ENCODE measurements around the gene COL23A1. TPM values are rescaled to one million over a fixed set of nuclear protein-coding genes. Genes with fewer than 3 reads are reported as not detected.
"Not testable (repeated sequence)": the region's sequence is repeated elsewhere in the genome, so short reads cannot be mapped to it uniquely, and the experiment has no call there.

The COL23A1 gene
- total RNA-seq, 1 experiment from 2014 or later = not detected

- intact Hi-C loops (cut with micrococcal nuclease; ENCODE audit: unreplicated experiment) = no loop called here
- Histone ChIP-seq H3K4me3 (ENCODE audit: low read depth, low read length, poor library complexity, severe bottlenecking) (no peak overlapping the region), H3K27me3 (replicated peaks; ENCODE audit: insufficient read depth, low read depth, low read length, poor library complexity) (no peaks in the 10 kb centered on the region), H3K9me3 (ENCODE audit: low read depth, low read length, poor library complexity, severe bottlenecking) (no peaks in the 10 kb centered on the region), H3K36me3 (ENCODE audit: insufficient read depth, low read length, poor library complexity, severe bottlenecking) (peaks cover 9% of the 10 kb centered on the region), H3K27ac (ENCODE audit: low read depth, low read length, poor library complexity, severe bottlenecking) (no peak overlapping the region), H3K4me1 (ENCODE audit: insufficient read depth, low read length, poor library complexity, severe bottlenecking) (peaks cover 7% of the 10 kb centered on the region)
- ChIA-PET CTCF (no interaction called here), POLR2A (ENCODE audit: low non-redundant PET) (interaction anchor here (0.5 kb wide), 1 partner anchor 588 kb away, joined by 3 read pairs; no protein-coding TSS in a partner anchor)
- TF ChIP-seq EZH2 (IDR thresholded peaks at IDR 0.05; ENCODE audit: borderline replicate concordance, low read depth, low read length, poor library complexity, severe bottlenecking) (no peak), CTCF (conservative IDR thresholded peaks at IDR 0.05; ENCODE audit: low read depth, low read length) (no peak)
- DNase-seq (ENCODE audit: low spot score) = no peak
- no TSS peak for BruUV-seq (replicated peaks)
These were observed 360.3 kb downstream of the COL23A1 start for GRCh38 chr5:178229861-178230260.

- H3K27ac ChIP-seq (ENCODE audit: low read depth, low read length, poor library complexity, severe bottlenecking); CTCF ChIA-PET; H3K27me3 ChIP-seq (replicated peaks; ENCODE audit: insufficient read depth, low read depth, low read length, poor library complexity); H3K4me1 ChIP-seq (ENCODE audit: insufficient read depth, low read length, poor library complexity, severe bottlenecking); H3K36me3 ChIP-seq (ENCODE audit: insufficient read depth, low read length, poor library complexity, severe bottlenecking); DNase-seq (ENCODE audit: low spot score); intact Hi-C loops (cut with micrococcal nuclease; ENCODE audit: unreplicated experiment); BruUV-seq (replicated peaks); H3K4me3 ChIP-seq (ENCODE audit: low read depth, low read length, poor library complexity, severe bottlenecking); H3K9me3 ChIP-seq (ENCODE audit: low read depth, low read length, poor library complexity, severe bottlenecking); POLR2A ChIA-PET (ENCODE audit: low non-redundant PET): not testable (repeated sequence)
These were observed 361.1 kb downstream of the COL23A1 start for GRCh38 chr5:178229111-178229510.

GRCh38 chr5:178228609-178229008 is 361.6 kb downstream of the COL23A1 start:
- ChIA-PET CTCF (no interaction called here), POLR2A (ENCODE audit: low non-redundant PET) (no interaction called here)
- DNase-seq (ENCODE audit: low spot score) = no peak
- TF ChIP-seq CTCF (conservative IDR thresholded peaks at IDR 0.05; ENCODE audit: low read depth, low read length) (no peak), EZH2 (IDR thresholded peaks at IDR 0.05; ENCODE audit: borderline replicate concordance, low read depth, low read length, poor library complexity, severe bottlenecking) (no peak)
- Histone ChIP-seq H3K9me3 (ENCODE audit: low read depth, low read length, poor library complexity, severe bottlenecking) (no peaks in the 10 kb centered on the region), H3K27me3 (replicated peaks; ENCODE audit: insufficient read depth, low read depth, low read length, poor library complexity) (no peaks in the 10 kb centered on the region), H3K36me3 (ENCODE audit: insufficient read depth, low read length, poor library complexity, severe bottlenecking) (peaks cover 9% of the 10 kb centered on the region), H3K4me1 (ENCODE audit: insufficient read depth, low read length, poor library complexity, severe bottlenecking) (peaks cover 7% of the 10 kb centered on the region), H3K27ac (ENCODE audit: low read depth, low read length, poor library complexity, severe bottlenecking) (no peak overlapping the region), H3K4me3 (ENCODE audit: low read depth, low read length, poor library complexity, severe bottlenecking) (no peak overlapping the region)
- no TSS peak for BruUV-seq (replicated peaks)
- intact Hi-C loops (cut with micrococcal nuclease; ENCODE audit: unreplicated experiment) = no loop called here

GRCh38 chr5:178227929-178228328 is 362.3 kb downstream of the COL23A1 start:
- CTCF ChIA-PET = no interaction called here
- POLR2A ChIA-PET (ENCODE audit: low non-redundant PET) = no interaction called here
- intact Hi-C loops (cut with micrococcal nuclease; ENCODE audit: unreplicated experiment) = no loop called here
- Histone ChIP-seq H3K4me3 (ENCODE audit: low read depth, low read length, poor library complexity, severe bottlenecking) (no peak overlapping the region), H3K36me3 (ENCODE audit: insufficient read depth, low read length, poor library complexity, severe bottlenecking) (peaks cover 9% of the 10 kb centered on the region), H3K27me3 (replicated peaks; ENCODE audit: insufficient read depth, low read depth, low read length, poor library complexity) (no peaks in the 10 kb centered on the region), H3K9me3 (ENCODE audit: low read depth, low read length, poor library complexity, severe bottlenecking) (no peaks in the 10 kb centered on the region), H3K4me1 (ENCODE audit: insufficient read depth, low read length, poor library complexity, severe bottlenecking) (peaks cover 7% of the 10 kb centered on the region), H3K27ac (ENCODE audit: low read depth, low read length, poor library complexity, severe bottlenecking) (no peak overlapping the region)
- TF ChIP-seq EZH2 (IDR thresholded peaks at IDR 0.05; ENCODE audit: borderline replicate concordance, low read depth, low read length, poor library complexity, severe bottlenecking) (no peak), CTCF (conservative IDR thresholded peaks at IDR 0.05; ENCODE audit: low read depth, low read length) (no peak)
- BruUV-seq (replicated peaks) = no TSS peak
- DNase-seq (ENCODE audit: low spot score) = no peak
